ENCODE measurements around the gene ASTN2. TPM values are rescaled to one million over a fixed set of nuclear protein-coding genes. Genes with fewer than 3 reads are reported as not detected.

Gene ASTN2
- total RNA-seq, 1 donor from 2014 or later = 10.0 TPM

- Mint-ChIP-seq H3K36me3 (ENCODE audit: low read depth, unreplicated experiment) (no peaks in the 10 kb centered on the region), H3K27ac (ENCODE audit: unreplicated experiment) (no peak overlapping the region), H3K9me3 (ENCODE audit: unreplicated experiment) (no peaks in the 10 kb centered on the region), H3K27me3 (ENCODE audit: unreplicated experiment) (peaks cover 6% of the 10 kb centered on the region), H3K4me1 (ENCODE audit: unreplicated experiment) (peaks cover 5% of the 10 kb centered on the region), H3K4me3 (ENCODE audit: unreplicated experiment) (no peak overlapping the region)
- TF ChIP-seq, protein P1, sequence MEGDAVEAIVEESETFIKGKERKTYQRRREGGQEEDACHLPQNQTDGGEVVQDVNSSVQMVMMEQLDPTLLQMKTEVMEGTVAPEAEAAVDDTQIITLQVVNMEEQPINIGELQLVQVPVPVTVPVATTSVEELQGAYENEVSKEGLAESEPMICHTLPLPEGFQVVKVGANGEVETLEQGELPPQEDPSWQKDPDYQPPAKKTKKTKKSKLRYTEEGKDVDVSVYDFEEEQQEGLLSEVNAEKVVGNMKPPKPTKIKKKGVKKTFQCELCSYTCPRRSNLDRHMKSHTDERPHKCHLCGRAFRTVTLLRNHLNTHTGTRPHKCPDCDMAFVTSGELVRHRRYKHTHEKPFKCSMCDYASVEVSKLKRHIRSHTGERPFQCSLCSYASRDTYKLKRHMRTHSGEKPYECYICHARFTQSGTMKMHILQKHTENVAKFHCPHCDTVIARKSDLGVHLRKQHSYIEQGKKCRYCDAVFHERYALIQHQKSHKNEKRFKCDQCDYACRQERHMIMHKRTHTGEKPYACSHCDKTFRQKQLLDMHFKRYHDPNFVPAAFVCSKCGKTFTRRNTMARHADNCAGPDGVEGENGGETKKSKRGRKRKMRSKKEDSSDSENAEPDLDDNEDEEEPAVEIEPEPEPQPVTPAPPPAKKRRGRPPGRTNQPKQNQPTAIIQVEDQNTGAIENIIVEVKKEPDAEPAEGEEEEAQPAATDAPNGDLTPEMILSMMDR (IDR thresholded peaks at IDR 0.05; ENCODE audit: unreplicated experiment) = no peak
- no peak for DNase-seq (ENCODE audit: low spot score)
Observed at GRCh38 chr9:116393198-116393597, 1021.7 kb downstream of the ASTN2 start.

GRCh38 chr9:116391306-116391900 lies 1023.5 kb downstream of the ASTN2 start:
- Mint-ChIP-seq H3K4me1 (ENCODE audit: unreplicated experiment) (peaks cover 14% of the 10 kb centered on the region), H3K9me3 (ENCODE audit: unreplicated experiment) (no peaks in the 10 kb centered on the region), H3K4me3 (ENCODE audit: unreplicated experiment) (no peak overlapping the region), H3K36me3 (ENCODE audit: low read depth, unreplicated experiment) (no peaks in the 10 kb centered on the region), H3K27me3 (ENCODE audit: unreplicated experiment) (peaks cover 8% of the 10 kb centered on the region), H3K27ac (ENCODE audit: unreplicated experiment) (no peak overlapping the region)
- TF ChIP-seq, protein P1 (IDR thresholded peaks at IDR 0.05; ENCODE audit: unreplicated experiment) = no peak
- DNase-seq (ENCODE audit: low spot score) = no peak

DNA sequence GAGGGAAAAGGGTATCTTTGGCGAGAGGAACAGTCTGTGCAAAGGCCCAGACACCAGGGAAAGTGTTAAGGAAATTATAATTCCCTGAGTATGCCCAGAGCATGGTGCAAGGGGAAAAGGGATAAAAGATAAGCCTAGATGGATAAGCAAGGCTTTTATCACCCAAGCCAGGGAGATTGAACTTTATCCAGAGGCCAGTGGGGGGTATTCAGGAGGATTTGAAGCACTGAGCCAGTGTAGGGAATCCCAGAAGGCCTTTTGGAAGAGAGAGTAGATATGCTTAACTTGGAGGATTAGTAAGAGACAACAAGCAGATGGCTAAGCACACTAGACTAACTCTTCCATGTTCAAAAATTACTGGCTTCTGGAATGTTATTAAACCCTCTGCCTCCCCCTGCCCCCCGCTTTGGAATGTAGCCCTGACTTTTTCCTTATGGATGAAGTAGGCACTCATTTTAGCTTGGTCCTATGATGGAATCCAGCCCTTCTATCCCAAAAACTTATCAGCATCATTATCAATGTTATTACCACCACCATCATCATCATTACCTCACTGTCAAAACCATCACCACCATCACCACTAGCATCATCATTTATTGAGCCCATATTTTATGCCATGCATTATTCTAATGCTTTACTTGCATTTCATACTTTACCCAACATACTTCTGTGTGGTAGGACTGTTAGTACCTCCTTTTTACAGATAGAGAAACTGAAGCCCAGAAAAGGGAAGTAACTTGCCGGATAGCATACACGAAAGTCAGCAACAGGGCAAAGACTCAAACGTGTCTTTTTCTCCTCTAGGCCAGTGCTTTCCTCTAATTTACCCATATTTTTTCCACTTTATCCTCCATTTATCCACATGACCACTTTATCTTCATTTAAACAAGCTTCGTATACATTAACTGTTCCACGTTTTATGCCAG lies 1024.3 kb downstream of the ASTN2 start:
- Mint-ChIP-seq H3K4me3 (ENCODE audit: unreplicated experiment) (no peak overlapping the region), H3K27me3 (ENCODE audit: unreplicated experiment) (peaks cover 8% of the 10 kb centered on the region), H3K9me3 (ENCODE audit: unreplicated experiment) (no peaks in the 10 kb centered on the region), H3K36me3 (ENCODE audit: low read depth, unreplicated experiment) (no peaks in the 10 kb centered on the region), H3K4me1 (ENCODE audit: unreplicated experiment) (peaks cover 14% of the 10 kb centered on the region), H3K27ac (ENCODE audit: unreplicated experiment) (no peak overlapping the region)
- TF ChIP-seq, protein P1 (IDR thresholded peaks at IDR 0.05; ENCODE audit: unreplicated experiment) = no peak
- no peak for DNase-seq (ENCODE audit: low spot score)

DNA sequence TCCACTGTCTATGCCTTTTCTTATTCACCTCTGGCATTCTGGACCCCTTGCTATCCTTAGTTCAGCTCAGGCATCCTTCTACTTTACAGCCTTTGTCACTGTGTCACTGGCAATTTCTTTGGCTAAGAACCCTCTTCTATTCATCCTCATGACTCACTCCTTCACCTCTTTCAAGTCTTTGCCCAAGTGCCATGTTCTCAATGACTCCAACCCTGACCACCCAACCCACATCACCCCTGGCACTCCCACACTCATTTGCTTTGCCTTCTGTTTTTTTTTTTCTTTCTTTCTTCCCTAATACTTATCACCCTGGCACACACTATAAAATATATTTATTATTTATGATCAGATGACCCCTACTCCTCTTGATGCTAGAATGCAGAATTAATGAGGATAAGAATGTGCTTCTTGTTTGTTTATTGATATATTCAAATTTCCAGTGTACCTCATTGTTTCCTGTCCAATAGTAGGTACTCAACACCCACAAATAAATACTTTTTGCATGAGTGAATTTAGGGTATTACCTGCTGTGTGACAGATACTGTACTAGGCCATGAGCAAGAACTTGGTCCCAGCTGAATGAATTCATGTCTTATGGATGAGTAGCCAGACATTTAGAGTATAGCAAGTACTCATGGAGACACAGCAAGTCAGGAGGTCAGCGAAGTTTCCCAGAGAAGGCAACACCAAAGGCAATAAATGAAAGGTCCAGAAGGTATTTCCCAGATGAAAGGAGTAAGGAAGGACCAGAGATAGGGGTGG lies 1025.1 kb downstream of the ASTN2 start:
- TF ChIP-seq, protein P1 (IDR thresholded peaks at IDR 0.05; ENCODE audit: unreplicated experiment) = no peak
- Mint-ChIP-seq H3K36me3 (ENCODE audit: low read depth, unreplicated experiment) (no peaks in the 10 kb centered on the region), H3K4me3 (ENCODE audit: unreplicated experiment) (no peak overlapping the region), H3K27ac (ENCODE audit: unreplicated experiment) (no peak overlapping the region), H3K9me3 (ENCODE audit: unreplicated experiment) (no peaks in the 10 kb centered on the region), H3K27me3 (ENCODE audit: unreplicated experiment) (peaks cover 8% of the 10 kb centered on the region), H3K4me1 (ENCODE audit: unreplicated experiment) (peaks cover 14% of the 10 kb centered on the region)
- DNase-seq (ENCODE audit: low spot score) = no peak
